Measurements from ENCODE around the gene KRTAP4-5. TPM values are rescaled to one million over a fixed set of nuclear protein-coding genes. Genes with fewer than 3 reads are reported as not detected.
"Not testable (repeated sequence)": the region's sequence is repeated elsewhere in the genome, so short reads cannot be mapped to it uniquely, and the experiment has no call there.

Gene KRTAP4-5
- total RNA-seq, 2 experiments from 2014 or later = not detected

DNA sequence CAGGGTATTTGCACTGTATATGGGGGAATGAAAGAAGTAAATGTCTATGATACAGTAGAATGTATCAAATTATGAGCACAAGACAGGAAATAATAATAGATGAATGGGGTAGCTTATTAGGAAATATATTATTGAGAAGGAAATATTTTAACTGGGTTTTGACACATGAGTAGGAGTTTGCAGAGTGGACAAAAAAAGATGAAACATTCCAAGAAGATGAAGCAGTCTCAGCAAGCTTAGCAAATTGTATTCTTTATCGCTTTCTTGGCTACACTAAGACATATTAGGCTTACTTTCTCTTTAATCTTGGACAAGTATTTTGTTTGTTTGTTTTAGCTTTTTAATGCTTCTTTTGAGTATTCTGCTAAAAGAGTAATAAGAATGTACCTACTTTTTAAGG, 45.7 kb downstream of the KRTAP4-5 start:
- H2AFZ ChIP-seq (ENCODE audit: low read length) = no peak overlapping the region
- no peaks in the 10 kb centered on the region for H3K36me3 ChIP-seq (ENCODE audit: insufficient read depth, low read length)
- H3K79me2 ChIP-seq (ENCODE audit: insufficient read depth, low read depth, low read length) = no peaks in the 10 kb centered on the region
- no TSS peak for BruUV-seq (replicated peaks)
- H3K4me3 ChIP-seq (ENCODE audit: low read depth, low read length, poor library complexity, severe bottlenecking) = no peak overlapping the region
- ChIA-PET POLR2A (no interaction called here), CTCF (ENCODE audit: unreplicated experiment) (no interaction called here)
- H3K4me2 ChIP-seq (ENCODE audit: low read length) = no peak overlapping the region
- no peak for DNase-seq (ENCODE audit: low spot score)
- H3K9me3 ChIP-seq (ENCODE audit: low read length) = no peaks in the 10 kb centered on the region
- no peaks in the 10 kb centered on the region for H4K20me1 ChIP-seq (ENCODE audit: insufficient read depth, low read length)
- TF ChIP-seq EZH2phosphoT487 (IDR thresholded peaks at IDR 0.05; ENCODE audit: borderline replicate concordance, low read depth, low read length) = no peak
- no peak for TF ChIP-seq CTCF (conservative IDR thresholded peaks at IDR 0.05; ENCODE audit: low read length)
- no peak overlapping the region for H3K27ac ChIP-seq (ENCODE audit: low read depth, low read length, poor library complexity, severe bottlenecking)
- intact Hi-C loops (cut with micrococcal nuclease; ENCODE audit: unreplicated experiment) = no loop called here
- H3K9me2 ChIP-seq (ENCODE audit: insufficient read depth, low read length) = no peaks in the 10 kb centered on the region
- H3K4me1 ChIP-seq (ENCODE audit: insufficient read depth, low read length, poor library complexity, severe bottlenecking) = no peaks in the 10 kb centered on the region

GRCh38 chr17:41101586-41102259, 47.9 kb downstream of the KRTAP4-5 start, which contains the start of gene KRTAP4-16:
TSS of gene KRTAP4-16 (minus strand) at chr17:41102209. CDS start at chr17:41102209, 0 bp downstream.
- BruUV-seq (replicated peaks) = no TSS peak
- Histone ChIP-seq H3K4me3 (ENCODE audit: low read depth, low read length, poor library complexity, severe bottlenecking) (no peak within 1 kb of the TSS), H3K9me3 (ENCODE audit: low read length) (no peaks in the 10 kb centered on the region), H3K4me1 (ENCODE audit: insufficient read depth, low read length, poor library complexity, severe bottlenecking) (no peaks in the 10 kb centered on the region), H2AFZ (ENCODE audit: low read length) (no peak within 1 kb of the TSS), H3K36me3 (ENCODE audit: insufficient read depth, low read length) (no peaks in the 10 kb centered on the region), H3K9me2 (ENCODE audit: insufficient read depth, low read length) (no peaks in the 10 kb centered on the region), H3K79me2 (ENCODE audit: insufficient read depth, low read depth, low read length) (no peaks in the 10 kb centered on the region), H4K20me1 (ENCODE audit: insufficient read depth, low read length) (no peaks in the 10 kb centered on the region), H3K4me2 (ENCODE audit: low read length) (no peak within 1 kb of the TSS), H3K27ac (ENCODE audit: low read depth, low read length, poor library complexity, severe bottlenecking) (no peak within 1 kb of the TSS)
- TF ChIP-seq EZH2phosphoT487 (IDR thresholded peaks at IDR 0.05; ENCODE audit: borderline replicate concordance, low read depth, low read length) = no peak
- no peak for TF ChIP-seq CTCF (conservative IDR thresholded peaks at IDR 0.05; ENCODE audit: low read length)
- DNase-seq (ENCODE audit: low spot score) = no peak
- POLR2A ChIA-PET = no interaction called here
- intact Hi-C loops (cut with micrococcal nuclease; ENCODE audit: unreplicated experiment) = no loop called here
- CTCF ChIA-PET (ENCODE audit: unreplicated experiment) = no interaction called here

DNA sequence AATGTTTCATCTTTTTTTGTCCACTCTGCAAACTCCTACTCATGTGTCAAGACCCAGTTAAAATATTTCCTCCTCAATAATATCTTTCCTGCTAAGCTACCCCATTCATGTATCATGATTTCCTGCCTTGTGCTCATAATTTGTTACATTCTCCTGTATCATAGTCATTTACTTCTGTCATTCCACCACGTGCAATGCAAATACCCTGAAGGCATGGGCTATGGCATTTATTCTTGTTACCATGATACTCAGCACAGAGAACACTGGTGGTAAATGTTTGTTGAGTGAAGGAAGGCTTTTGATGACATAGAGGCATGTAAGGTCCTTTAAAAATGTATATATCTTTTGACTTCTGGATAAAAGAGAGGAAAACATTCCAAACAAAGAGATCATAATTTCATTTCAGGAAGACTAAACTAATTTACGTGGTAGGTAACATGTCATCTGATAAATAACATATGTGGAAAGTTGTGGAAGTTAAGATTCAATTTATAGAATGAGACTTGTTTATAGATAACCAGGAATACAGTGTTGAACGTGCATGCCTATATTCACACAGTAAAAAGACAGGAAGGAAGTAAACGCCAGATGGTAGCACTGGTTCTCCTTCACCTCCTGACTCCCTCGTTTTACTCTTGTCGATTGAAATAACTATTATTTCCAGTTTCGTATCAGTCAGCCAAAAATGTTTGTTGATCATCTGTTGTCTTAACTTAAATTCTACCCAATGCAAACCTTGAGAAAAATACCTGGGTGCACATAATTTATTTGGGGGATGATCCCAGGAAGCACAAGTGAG, 49.7 kb downstream of the KRTAP4-5 start:
- intact Hi-C loops (cut with micrococcal nuclease; ENCODE audit: unreplicated experiment); H3K9me2 ChIP-seq (ENCODE audit: insufficient read depth, low read length); H4K20me1 ChIP-seq (ENCODE audit: insufficient read depth, low read length); H3K4me2 ChIP-seq (ENCODE audit: low read length); CTCF ChIA-PET (ENCODE audit: unreplicated experiment); H3K36me3 ChIP-seq (ENCODE audit: insufficient read depth, low read length); POLR2A ChIA-PET; H3K4me1 ChIP-seq (ENCODE audit: insufficient read depth, low read length, poor library complexity, severe bottlenecking); H3K27ac ChIP-seq (ENCODE audit: low read depth, low read length, poor library complexity, severe bottlenecking); DNase-seq (ENCODE audit: low spot score); H3K9me3 ChIP-seq (ENCODE audit: low read length); H2AFZ ChIP-seq (ENCODE audit: low read length); H3K4me3 ChIP-seq (ENCODE audit: low read depth, low read length, poor library complexity, severe bottlenecking); H3K79me2 ChIP-seq (ENCODE audit: insufficient read depth, low read depth, low read length); BruUV-seq (replicated peaks): not testable (repeated sequence)

Small RNA genes within 50 kb of the gene (small RNA-seq; reads per million reads assigned to genes)
- gene KRTAP4-17P = not detected

Other genes starting within 250 kb of the KRTAP4-5 start
Only the 30 nearest of the 40 such genes appear.
- gene KRTAP3-2, start 149.9 kb downstream of the KRTAP4-5 start, total RNA-seq (2014; rRNA removed; shearing (Covaris generic)) = not detected in 2 replicates
- gene KRTAP3-2, start 149.9 kb downstream of the KRTAP4-5 start, total RNA-seq (2022) = not detected in 2 replicates
- not detected in 2 replicates for gene KRTAP3-1, start 140.7 kb downstream of the KRTAP4-5 start, total RNA-seq (2014; rRNA removed; shearing (Covaris generic))
- gene KRTAP3-1, start 140.7 kb downstream of the KRTAP4-5 start, total RNA-seq (2022) = not detected in 2 replicates
- not detected in 2 replicates for gene KRTAP1-5, start 122.6 kb downstream of the KRTAP4-5 start, total RNA-seq (2014; rRNA removed; shearing (Covaris generic))
- not detected in 2 replicates for gene KRTAP1-5, start 122.6 kb downstream of the KRTAP4-5 start, total RNA-seq (2022)
- gene KRTAP1-4, start 119.6 kb downstream of the KRTAP4-5 start, total RNA-seq (2014; rRNA removed; shearing (Covaris generic)) = not detected in 2 replicates
- not detected in 2 replicates for gene KRTAP1-4, start 119.6 kb downstream of the KRTAP4-5 start, total RNA-seq (2022)
- not detected in 2 replicates for gene KRTAP1-3, start 115.0 kb downstream of the KRTAP4-5 start, total RNA-seq (2014; rRNA removed; shearing (Covaris generic))
- gene KRTAP1-3, start 115.0 kb downstream of the KRTAP4-5 start, total RNA-seq (2022) = not detected in 2 replicates
- not detected in 2 replicates for gene KRTAP1-1, start 108.4 kb downstream of the KRTAP4-5 start, total RNA-seq (2014; rRNA removed; shearing (Covaris generic))
- gene KRTAP1-1, start 108.4 kb downstream of the KRTAP4-5 start, total RNA-seq (2022) = not detected in 2 replicates
- not detected in 2 replicates for gene KRTAP2-1, start 102.5 kb downstream of the KRTAP4-5 start, total RNA-seq (2014; rRNA removed; shearing (Covaris generic))
- gene KRTAP2-1, start 102.5 kb downstream of the KRTAP4-5 start, total RNA-seq (2022) = not detected in 2 replicates
- not detected in 2 replicates for gene KRTAP2-2, start 94.6 kb downstream of the KRTAP4-5 start, total RNA-seq (2014; rRNA removed; shearing (Covaris generic))
- gene KRTAP2-2, start 94.6 kb downstream of the KRTAP4-5 start, total RNA-seq (2022) = not detected in 2 replicates
- not detected in 2 replicates for gene KRTAP2-3, start 89.7 kb downstream of the KRTAP4-5 start, total RNA-seq (2014; rRNA removed; shearing (Covaris generic))
- gene KRTAP2-3, start 89.7 kb downstream of the KRTAP4-5 start, total RNA-seq (2022) = not detected in 2 replicates
- not detected in 2 replicates for gene KRTAP2-4, start 83.9 kb downstream of the KRTAP4-5 start, total RNA-seq (2014; rRNA removed; shearing (Covaris generic))
- gene KRTAP2-4, start 83.9 kb downstream of the KRTAP4-5 start, total RNA-seq (2022) = not detected in 2 replicates
- gene KRTAP4-7, start 65.7 kb downstream of the KRTAP4-5 start, total RNA-seq (2014; rRNA removed; shearing (Covaris generic)) = not detected in 2 replicates
- not detected in 2 replicates for gene KRTAP4-7, start 65.7 kb downstream of the KRTAP4-5 start, total RNA-seq (2022)
- gene KRTAP4-8, start 51.7 kb downstream of the KRTAP4-5 start, total RNA-seq (2014; rRNA removed; shearing (Covaris generic)) = not detected in 2 replicates
- gene KRTAP4-8, start 51.7 kb downstream of the KRTAP4-5 start, total RNA-seq (2022) = not detected in 2 replicates
- gene KRTAP4-16, start 47.6 kb downstream of the KRTAP4-5 start, total RNA-seq (2014; rRNA removed; shearing (Covaris generic)) = not detected in 2 replicates
- gene KRTAP4-16, start 47.6 kb downstream of the KRTAP4-5 start, total RNA-seq (2022) = not detected in 2 replicates
- gene KRTAP4-9, start 44.4 kb downstream of the KRTAP4-5 start, total RNA-seq (2014; rRNA removed; shearing (Covaris generic)) = not detected in 2 replicates
- gene KRTAP4-9, start 44.4 kb downstream of the KRTAP4-5 start, total RNA-seq (2022) = not detected in 2 replicates
- not detected in 2 replicates for gene KRTAP4-11, start 31.5 kb downstream of the KRTAP4-5 start, total RNA-seq (2014; rRNA removed; shearing (Covaris generic))
- gene KRTAP4-11, start 31.5 kb downstream of the KRTAP4-5 start, total RNA-seq (2022) = not detected in 2 replicates
- gene KRTAP4-12, start 25.6 kb downstream of the KRTAP4-5 start, total RNA-seq (2014; rRNA removed; shearing (Covaris generic)) = not detected in 2 replicates
- not detected in 2 replicates for gene KRTAP4-12, start 25.6 kb downstream of the KRTAP4-5 start, total RNA-seq (2022)
- gene KRTAP4-6, start 9.3 kb downstream of the KRTAP4-5 start, total RNA-seq (2014; rRNA removed; shearing (Covaris generic)) = not detected in 2 replicates
- gene KRTAP4-6, start 9.3 kb downstream of the KRTAP4-5 start, total RNA-seq (2022) = not detected in 2 replicates
- not detected in 2 replicates for gene KRTAP4-4, start 10.9 kb upstream of the KRTAP4-5 start, total RNA-seq (2014; rRNA removed; shearing (Covaris generic))
- not detected in 2 replicates for gene KRTAP4-4, start 10.9 kb upstream of the KRTAP4-5 start, total RNA-seq (2022)
- gene KRTAP4-3, start 18.4 kb upstream of the KRTAP4-5 start, total RNA-seq (2014; rRNA removed; shearing (Covaris generic)) = not detected in 2 replicates
- gene KRTAP4-3, start 18.4 kb upstream of the KRTAP4-5 start, total RNA-seq (2022) = not detected in 2 replicates
- gene KRTAP4-2, start 28.4 kb upstream of the KRTAP4-5 start, total RNA-seq (2014; rRNA removed; shearing (Covaris generic)) = not detected in 2 replicates
- gene KRTAP4-2, start 28.4 kb upstream of the KRTAP4-5 start, total RNA-seq (2022) = not detected in 2 replicates
- not detected in 2 replicates for gene KRTAP4-1, start 35.1 kb upstream of the KRTAP4-5 start, total RNA-seq (2014; rRNA removed; shearing (Covaris generic))
- gene KRTAP4-1, start 35.1 kb upstream of the KRTAP4-5 start, total RNA-seq (2022) = not detected in 2 replicates
- not detected in 2 replicates for gene KRTAP9-1, start 40.1 kb upstream of the KRTAP4-5 start, total RNA-seq (2014; rRNA removed; shearing (Covaris generic))
- gene KRTAP9-1, start 40.1 kb upstream of the KRTAP4-5 start, total RNA-seq (2022) = not detected in 2 replicates
- not detected in 2 replicates for gene KRTAP9-2, start 76.8 kb upstream of the KRTAP4-5 start, total RNA-seq (2014; rRNA removed; shearing (Covaris generic))
- gene KRTAP9-2, start 76.8 kb upstream of the KRTAP4-5 start, total RNA-seq (2022) = not detected in 2 replicates
- gene KRTAP9-3, start 82.6 kb upstream of the KRTAP4-5 start, total RNA-seq (2014; rRNA removed; shearing (Covaris generic)) = not detected in 2 replicates
- gene KRTAP9-3, start 82.6 kb upstream of the KRTAP4-5 start, total RNA-seq (2022) = not detected in 2 replicates
- gene KRTAP9-8, start 88.2 kb upstream of the KRTAP4-5 start, total RNA-seq (2014; rRNA removed; shearing (Covaris generic)) = not detected in 2 replicates
- gene KRTAP9-8, start 88.2 kb upstream of the KRTAP4-5 start, total RNA-seq (2022) = not detected in 2 replicates
- not detected in 2 replicates for gene KRTAP9-4, start 99.9 kb upstream of the KRTAP4-5 start, total RNA-seq (2014; rRNA removed; shearing (Covaris generic))
- not detected in 2 replicates for gene KRTAP9-4, start 99.9 kb upstream of the KRTAP4-5 start, total RNA-seq (2022)
- gene KRTAP9-9, start 105.6 kb upstream of the KRTAP4-5 start, total RNA-seq (2014; rRNA removed; shearing (Covaris generic)) = not detected in 2 replicates
- not detected in 2 replicates for gene KRTAP9-9, start 105.6 kb upstream of the KRTAP4-5 start, total RNA-seq (2022)
- not detected in 2 replicates for gene KRTAP9-6, start 115.6 kb upstream of the KRTAP4-5 start, total RNA-seq (2014; rRNA removed; shearing (Covaris generic))
- not detected in 2 replicates for gene KRTAP9-6, start 115.6 kb upstream of the KRTAP4-5 start, total RNA-seq (2022)
- not detected in 2 replicates for gene KRTAP9-7, start 125.9 kb upstream of the KRTAP4-5 start, total RNA-seq (2014; rRNA removed; shearing (Covaris generic))
- not detected in 2 replicates for gene KRTAP9-7, start 125.9 kb upstream of the KRTAP4-5 start, total RNA-seq (2022)
- gene KRTAP29-1, start 153.0 kb upstream of the KRTAP4-5 start, total RNA-seq (2014; rRNA removed; shearing (Covaris generic)) = not detected in 2 replicates
- not detected in 2 replicates for gene KRTAP29-1, start 153.0 kb upstream of the KRTAP4-5 start, total RNA-seq (2022)

Measured in OCI-LY7 (cell line).